WTC11 (cell line): ENCODE results near the gene NFIC. TPM values are rescaled to one million over a fixed set of nuclear protein-coding genes. Genes with fewer than 3 reads are reported as not detected.

Experiments used
- ATAC-seq: fragments of 200-7000 bp; cut with Tn5 transposase; 2 replicates; pipeline ENCODE4 v1.10.0; 2021; ENCODE audit warnings: mild to moderate bottlenecking, moderate library complexity
- CTCF ChIA-PET: fragments of 300-600 bp; sonication (Branson Sonifier 250); formaldehyde crosslinking; loops from one replicate; lab custom pipeline; 2021; ENCODE audit warnings: antibody characterized with exemption; lab: Charles Lee
- POLR2A ChIA-PET: fragments of 350-600 bp; sonication (Branson Sonifier 250); formaldehyde crosslinking; loops from one replicate; lab custom pipeline; 2021; ENCODE audit warnings: antibody characterized with exemption; lab: Charles Lee
- DNase-seq: peaks from one replicate; pipeline ENCODE4 v3.0.0; 2021; ENCODE audit warnings: low spot score
- H3K27ac Mint-ChIP-seq: 2 replicates; pipeline ENCODE4 v1.8.0; 2021; ENCODE audit warnings: mixed read lengths
- H3K27me3 Mint-ChIP-seq: 2 replicates; pipeline ENCODE4 v1.8.0; 2021; ENCODE audit warnings: low read depth, mild to moderate bottlenecking, moderate library complexity, mixed read lengths
- H3K36me3 Mint-ChIP-seq: 2 replicates; pipeline ENCODE4 v1.8.0; 2021; ENCODE audit warnings: mixed read lengths
- H3K4me1 Mint-ChIP-seq: 2 replicates; pipeline ENCODE4 v1.8.0; 2022; ENCODE audit warnings: mixed read lengths
- H3K4me3 Mint-ChIP-seq: 2 replicates; pipeline ENCODE4 v1.8.0; 2021; ENCODE audit warnings: mild to moderate bottlenecking, moderate library complexity, mixed read lengths
- H3K9me3 Mint-ChIP-seq: 2 replicates; pipeline ENCODE4 v1.8.0; 2021; ENCODE audit warnings: mixed read lengths
- AFF4 ChIP-seq: sonication (generic); formaldehyde crosslinking; IDR thresholded peaks from 2 replicates; pipeline ENCODE4 v1.8.1; 2023; ENCODE audit warnings: mild to moderate bottlenecking, missing genetic modification reagents, borderline replicate concordance
- ATF3 ChIP-seq: sonication (generic); formaldehyde crosslinking; conservative IDR thresholded peaks from 2 replicates; pipeline ENCODE4 v1.8.1; 2022; ENCODE audit warnings: mild to moderate bottlenecking, missing genetic modification reagents
- E2F5 ChIP-seq: sonication (generic); formaldehyde crosslinking; IDR thresholded peaks from 2 replicates; pipeline ENCODE4 v1.8.1; 2022; ENCODE audit warnings: mild to moderate bottlenecking, moderate library complexity, missing genetic modification reagents
- ESRRA ChIP-seq: sonication (generic); formaldehyde crosslinking; IDR thresholded peaks from 2 replicates; pipeline ENCODE4 v1.8.1; 2022; ENCODE audit warnings: mild to moderate bottlenecking, missing genetic modification reagents, borderline replicate concordance
- FOXP1 ChIP-seq: sonication (generic); formaldehyde crosslinking; IDR thresholded peaks from 2 replicates; pipeline ENCODE4 v1.8.0; 2022; ENCODE audit warnings: missing genetic modification reagents, mild to moderate bottlenecking, moderate library complexity, borderline replicate concordance
- GABPB1 ChIP-seq: sonication (generic); formaldehyde crosslinking; IDR thresholded peaks from 2 replicates; pipeline ENCODE4 v1.8.1; 2023; ENCODE audit warnings: mild to moderate bottlenecking, missing genetic modification reagents
- JUN ChIP-seq: sonication (generic); formaldehyde crosslinking; IDR thresholded peaks from 2 replicates; pipeline ENCODE4 v1.8.0; 2023; ENCODE audit warnings: mild to moderate bottlenecking, missing genetic modification reagents
- KAT7 ChIP-seq: sonication (generic); formaldehyde crosslinking; IDR thresholded peaks from 2 replicates; pipeline ENCODE4 v1.8.1; 2023; ENCODE audit warnings: missing genetic modification reagents, mild to moderate bottlenecking, borderline replicate concordance
- NFATC4 ChIP-seq: fragments of 250-450 bp; sonication (Bioruptor Pico); IDR thresholded peaks from 2 replicates; pipeline ENCODE4 v1.9.0; 2021; ENCODE audit warnings: mild to moderate bottlenecking
- SOX15 ChIP-seq: fragments of 250-450 bp; sonication (Bioruptor Pico); IDR thresholded peaks from 2 replicates; pipeline ENCODE4 v1.9.0; 2021; ENCODE audit warnings: mild to moderate bottlenecking
- ZNF396 ChIP-seq: fragments of 250-450 bp; sonication (Bioruptor Pico); IDR thresholded peaks from 2 replicates; pipeline ENCODE4 v1.8.0; 2021; ENCODE audit warnings: mild to moderate bottlenecking, moderate library complexity, borderline replicate concordance
- ZNF416 ChIP-seq: fragments of 250-450 bp; sonication (Bioruptor Pico); IDR thresholded peaks from 2 replicates; pipeline ENCODE4 v1.9.0; 2021; ENCODE audit warnings: mild to moderate bottlenecking, inconsistent platforms
- ZNF425 ChIP-seq: fragments of 250-450 bp; sonication (Bioruptor Pico); conservative IDR thresholded peaks from 2 replicates; pipeline ENCODE4 v1.9.0; 2021; ENCODE audit warnings: mild to moderate bottlenecking
- ZNF532 ChIP-seq: fragments of 250-450 bp; sonication (Bioruptor Pico); IDR thresholded peaks from 2 replicates; pipeline ENCODE4 v1.9.0; 2021; ENCODE audit warnings: mild to moderate bottlenecking, borderline replicate concordance
- total RNA-seq: library from RNA; stranded (reverse); gene quantifications from 3 replicates; pipeline ENCODE4 v1.2.3, GENCODE V29; 2021

Gene NFIC
- total RNA-seq, 1 experiment from 2014 or later, result 3.5 TPM

GRCh38 chr19:3359919-3360420 lies 6.4 kb upstream of the NFIC start:
- ChIA-PET POLR2A (no interaction called here), CTCF (no interaction called here)
- ATAC-seq, result no peak; the same call in 1 of the 2 replicates
- Mint-ChIP-seq H3K36me3 (no peaks in the 10 kb centered on the region), H3K27ac (no peak overlapping the region), H3K27me3 (peaks cover 89% of the 10 kb centered on the region), H3K4me1 (peaks cover 24% of the 10 kb centered on the region), H3K4me3 (no peak overlapping the region), H3K9me3 (no peaks in the 10 kb centered on the region)
- TF ChIP-seq ZNF425 (CRISPR knock-in tag), result no peak
- TF ChIP-seq JUN (CRISPR knock-in tag), result no peak
- no peak for TF ChIP-seq NFATC4 (CRISPR knock-in tag)
- TF ChIP-seq AFF4 (CRISPR knock-in tag), result no peak
- no peak for TF ChIP-seq ZNF396 (CRISPR knock-in tag)
- no peak for TF ChIP-seq ZNF416 (CRISPR knock-in tag)
- no peak for TF ChIP-seq SOX15 (CRISPR knock-in tag)
- TF ChIP-seq GABPB1, result no peak
- TF ChIP-seq ZNF532 (CRISPR knock-in tag), result no peak
- TF ChIP-seq ATF3 (CRISPR knock-in tag), result no peak
- no peak for TF ChIP-seq FOXP1
- no peak for TF ChIP-seq KAT7 (CRISPR knock-in tag)
- no peak for TF ChIP-seq E2F5
- TF ChIP-seq ESRRA (CRISPR knock-in tag), result no peak
- DNase-seq, result no peak
